SK-N-SH (cell line): ENCODE measurements around the gene SLC44A5. TPM values are rescaled to one million over a fixed set of nuclear protein-coding genes. Genes with fewer than 3 reads are reported as not detected.

Source experiments
- CTCF ChIA-PET: fragments of 300-600, 350-600 bp; formaldehyde crosslinking; extraction: SDS; loops from one replicate; lab custom pipeline; 2021; lab: Yijun Ruan, JAX
- POLR2A ChIA-PET: fragments of 350-600 bp; sonication (Branson Sonifier 250); formaldehyde crosslinking; extraction: SDS; loops from one replicate; lab custom pipeline; 2020; ENCODE audit warnings: antibody characterized with exemption, inconsistent platforms; lab: Yijun Ruan, JAX
- DNase-seq: peaks from one replicate; pipeline ENCODE4 v3.0.0; 2012
- H2AFZ ChIP-seq: fragments of 200-600 bp; sonication (generic); 2 replicates; pipeline ENCODE4 v1.8.1; 2016; ENCODE audit warnings: antibody characterized with exemption, mild to moderate bottlenecking, low read depth
- H3F3A ChIP-seq: fragments of 200-600 bp; sonication (generic); replicated peaks from 2 replicates; pipeline ENCODE3; 2016; ENCODE audit warnings: antibody characterized with exemption, mild to moderate bottlenecking; ENCODE audit not compliant: insufficient read depth
- H3K27ac ChIP-seq, 2 experiments: fragments of 200-500 bp in 1 of 2; fragments of 200-600 bp in 1 of 2; sonication (Bioruptor generic) in 1 of 2; sonication (generic), shearing (Covaris generic) in 1 of 2; 2 replicates each; pipeline versions ENCODE4 v1.5.1 to v1.6.1; 2014 to 2016; ENCODE audit warnings: low read depth in 2 of 2, inconsistent platforms in 1 of 2, low read length in 1 of 2, mild to moderate bottlenecking in 1 of 2, mixed read lengths in 1 of 2
- H3K27me3 ChIP-seq: fragments of 200-600 bp; sonication (generic), shearing (Covaris generic); 2 replicates; pipeline ENCODE4 v1.6.1; 2016; ENCODE audit warnings: mixed run types; ENCODE audit not compliant: insufficient read depth
- H3K36me3 ChIP-seq, 2 experiments: fragments of 200-500 bp in 1 of 2; fragments of 200-600 bp in 1 of 2; sonication (Bioruptor generic) in 1 of 2; sonication (generic) in 1 of 2; replicated peaks in 1 of 2; 2 replicates each; pipeline versions ENCODE3 to v1.5.1; 2014 to 2016; ENCODE audit warnings: low read length in 1 of 2, mild to moderate bottlenecking in 1 of 2; ENCODE audit not compliant: insufficient read depth in 2 of 2, control insufficient read depth in 1 of 2
- H3K4me1 ChIP-seq, 2 experiments: fragments of 200-500 bp in 1 of 2; fragments of 200-600 bp in 1 of 2; sonication (Bioruptor generic) in 1 of 2; sonication (generic), shearing (Covaris generic) in 1 of 2; 2 replicates each; pipeline versions ENCODE4 v1.5.1 to v1.6.1; 2014 to 2016; ENCODE audit warnings: low read depth in 1 of 2, low read length in 1 of 2, mixed run types in 1 of 2; ENCODE audit not compliant: insufficient read depth in 2 of 2, control insufficient read depth in 1 of 2
- H3K4me2 ChIP-seq: fragments of 200-600 bp; sonication (generic), shearing (Covaris generic); 2 replicates; pipeline ENCODE4 v1.6.1; 2017; ENCODE audit warnings: mixed run types
- H3K4me3 ChIP-seq, 2 experiments: fragments of 200-500 bp in 1 of 2; fragments of 200-600 bp in 1 of 2; sonication (Bioruptor generic) in 1 of 2; sonication (generic), shearing (Covaris generic) in 1 of 2; 2 replicates each; pipeline versions ENCODE4 v1.5.1 to v1.8.1; 2014 to 2016; ENCODE audit warnings: low read depth in 2 of 2, inconsistent platforms in 1 of 2, low read length in 1 of 2, mild to moderate bottlenecking in 1 of 2, mixed read lengths in 1 of 2, moderate library complexity in 1 of 2
- H3K79me2 ChIP-seq: fragments of 200-600 bp; sonication (generic); 2 replicates; pipeline ENCODE4 v1.8.1; 2017; ENCODE audit warnings: mild to moderate bottlenecking; ENCODE audit not compliant: insufficient read depth
- H3K9ac ChIP-seq: fragments of 200-600 bp; sonication (generic); 2 replicates; pipeline ENCODE4 v1.6.1; 2017; ENCODE audit warnings: mixed run types
- H3K9me2 ChIP-seq: fragments of 200-600 bp; sonication (generic); 2 replicates; pipeline ENCODE4 v1.6.1; 2017; ENCODE audit warnings: mixed run types
- H3K9me3 ChIP-seq: fragments of 200-600 bp; sonication (generic); 2 replicates; pipeline ENCODE4 v1.6.1; 2017; ENCODE audit warnings: mixed run types, mild to moderate bottlenecking, moderate library complexity
- H4K20me1 ChIP-seq: fragments of 200-600 bp; sonication (generic); 2 replicates; pipeline ENCODE4 v1.6.1; 2017; ENCODE audit warnings: mild to moderate bottlenecking, mixed run types; ENCODE audit not compliant: insufficient read depth
- CHD2 ChIP-seq: fragments of 150-350 bp; IDR thresholded peaks from 2 replicates; pipeline ENCODE4 v1.6.1; 2018; ENCODE audit warnings: low read length; ENCODE audit not compliant: partially characterized antibody
- CTCF ChIP-seq: fragments of 200-600 bp; sonication (generic); IDR thresholded peaks from 2 replicates; pipeline ENCODE4 v1.6.1; 2017; ENCODE audit warnings: antibody characterized with exemption, mild to moderate bottlenecking, moderate library complexity
- ELF1 ChIP-seq: IDR thresholded peaks from 2 replicates; pipeline ENCODE4 v1.4.0; 2012
- EZH2phosphoT487 ChIP-seq: fragments of 200-600 bp; sonication (generic); IDR thresholded peaks from 2 replicates; pipeline ENCODE4 v1.6.1; 2017; ENCODE audit warnings: low read depth, mixed run types, mild to moderate bottlenecking, antibody characterized with exemption, moderate library complexity, borderline replicate concordance
- FOXM1 ChIP-seq: IDR thresholded peaks from 2 replicates; pipeline ENCODE4 v1.4.0; 2012; ENCODE audit warnings: low read depth, mild to moderate bottlenecking
- GABPA ChIP-seq: IDR thresholded peaks from 2 replicates; pipeline ENCODE4 v1.4.0; 2012; ENCODE audit warnings: low read depth, mild to moderate bottlenecking
- IRF3 ChIP-seq: fragments of 150-350 bp; IDR thresholded peaks from 2 replicates; pipeline ENCODE4 v1.6.1; 2016; ENCODE audit warnings: mild to moderate bottlenecking, low read depth, low read length
- JUND ChIP-seq: IDR thresholded peaks from 2 replicates; pipeline ENCODE4 v1.4.0; 2012
- MAX ChIP-seq: IDR thresholded peaks from 2 replicates; pipeline ENCODE4 v1.4.0; 2012; ENCODE audit warnings: low read depth
- MEF2A ChIP-seq: IDR thresholded peaks from 2 replicates; pipeline ENCODE4 v1.4.0; 2012; ENCODE audit warnings: low read depth, borderline replicate concordance
- NFIC ChIP-seq: IDR thresholded peaks from 2 replicates; pipeline ENCODE4 v1.4.0; 2012; ENCODE audit warnings: borderline replicate concordance
- PBX3 ChIP-seq: IDR thresholded peaks from 2 replicates; pipeline ENCODE4; 2012
- POLR2AphosphoS5 ChIP-seq: IDR thresholded peaks from 2 replicates; pipeline ENCODE4 v1.6.1; 2012; ENCODE audit warnings: low read depth, low read length
- RCOR1 ChIP-seq: fragments of 150-350 bp; IDR thresholded peaks from 2 replicates; pipeline ENCODE4 v1.6.1; 2017; ENCODE audit warnings: antibody characterized with exemption, low read length
- RFX5 ChIP-seq: IDR thresholded peaks from 2 replicates; pipeline ENCODE4 v1.6.1; 2012; ENCODE audit warnings: mild to moderate bottlenecking, improper control_type of control experiment, low read length
- RXRA ChIP-seq: IDR thresholded peaks from 2 replicates; pipeline ENCODE4 v1.4.0; 2012; ENCODE audit warnings: low read depth, mild to moderate bottlenecking, borderline replicate concordance
- TCF12 ChIP-seq: IDR thresholded peaks from 2 replicates; pipeline ENCODE4 v1.4.0; 2012
- TEAD4 ChIP-seq: IDR thresholded peaks from 2 replicates; pipeline ENCODE4 v1.4.0; 2012; ENCODE audit warnings: mild to moderate bottlenecking, borderline replicate concordance; ENCODE audit not compliant: insufficient read depth
- USF1 ChIP-seq: IDR thresholded peaks from 2 replicates; pipeline ENCODE4 v1.4.0; 2012; ENCODE audit warnings: low read depth, borderline replicate concordance
- USF2 ChIP-seq: fragments of 150-350 bp; IDR thresholded peaks from 2 replicates; pipeline ENCODE4 v1.6.1; 2017; ENCODE audit warnings: antibody characterized with exemption, low read length, low read depth, borderline replicate concordance
- YY1 ChIP-seq: IDR thresholded peaks from 2 replicates; pipeline ENCODE4 v1.4.0; 2012; ENCODE audit warnings: low read depth, mild to moderate bottlenecking
- WGBS: methylation state at CpG from one replicate; pipeline ENCODE4 v1.1.6; 2017; ENCODE audit warnings: low lambda C conversion rate; 5-methylcytosine and 5-hydroxymethylcytosine counted together
- polyA plus RNA-seq, 3 experiments: library from polyadenylated mRNA; depleted of rRNA; stranded (reverse); fragments of >200 nt; gene quantifications; 2 replicates each; pipeline ENCODE4 v1.2.3, GENCODE V29; 2012

The SLC44A5 gene
- polyA plus RNA-seq, 1 of the 3 experiments (the other 2 are of a cell fraction), result 4.9 TPM

- no peaks in the 10 kb centered on the region for H4K20me1 ChIP-seq
- CTCF ChIA-PET, result interaction anchor here (0.5 to 6.1 kb wide), 5 partner anchors 12 to 556 kb away, joined by 3 to 40 read pairs (median 7); no protein-coding TSS in a partner anchor
Observed at GRCh38 chr1:75245239-75245638, 365.7 kb downstream of the SLC44A5 start.

GRCh38 chr1:75243124-75243523, 367.8 kb downstream of the SLC44A5 start:
- Histone ChIP-seq H3K27ac (no peak overlapping the region), H4K20me1 (no peaks in the 10 kb centered on the region)

More at GRCh38 chr1:75245239-75245638, 365.7 kb downstream of the SLC44A5 start:
- Histone ChIP-seq H3K79me2 (no peaks in the 10 kb centered on the region), H3K27ac (no peak overlapping the region), H3K27me3 (no peaks in the 10 kb centered on the region), H3K9me2 (no peaks in the 10 kb centered on the region), H3K9me3 (no peaks in the 10 kb centered on the region), H2AFZ (no peak overlapping the region), H3K36me3 (no peaks in the 10 kb centered on the region), H3K9ac (no peak overlapping the region), H3K4me1 (no peaks in the 10 kb centered on the region), H3K4me3 (no peak overlapping the region), H3K4me2 (no peak overlapping the region), H3F3A (no peaks in the 10 kb centered on the region)
- no peak for DNase-seq
- POLR2A ChIA-PET, result no interaction called here
- TF ChIP-seq TCF12, result no peak
- no peak for TF ChIP-seq POLR2AphosphoS5
- TF ChIP-seq RXRA, result no peak
- TF ChIP-seq PBX3, result no peak
- no peak for TF ChIP-seq JUND
- no peak for TF ChIP-seq NFIC
- no peak for TF ChIP-seq YY1

More at GRCh38 chr1:75243124-75243523, 367.8 kb downstream of the SLC44A5 start:
- 64% methylated on average over 1 of the region's 1 CpG for WGBS
- Histone ChIP-seq H2AFZ (no peak overlapping the region), H3K36me3 (no peaks in the 10 kb centered on the region), H3K79me2 (no peaks in the 10 kb centered on the region), H3K27me3 (no peaks in the 10 kb centered on the region), H3K9ac (no peak overlapping the region)
- TF ChIP-seq MAX, result no peak
- no peak for TF ChIP-seq USF1
- no peak for TF ChIP-seq RCOR1
- TF ChIP-seq GABPA, result no peak
- TF ChIP-seq NFIC, result no peak
- no peak for TF ChIP-seq YY1
- no peak for TF ChIP-seq CHD2
- no peak for TF ChIP-seq EZH2phosphoT487
- no peak for TF ChIP-seq JUND
- TF ChIP-seq FOXM1, result no peak
- TF ChIP-seq IRF3, result no peak
- TF ChIP-seq RFX5, result no peak
- TF ChIP-seq CTCF, result no peak
- TF ChIP-seq TEAD4, result no peak
- TF ChIP-seq USF2, result no peak
- TF ChIP-seq MEF2A, result no peak
- no peak for TF ChIP-seq ELF1
- TF ChIP-seq POLR2AphosphoS5, result no peak
- TF ChIP-seq TCF12, result no peak
- TF ChIP-seq, all 33 proteins: peak for 0
- Histone ChIP-seq H3K9me3 (no peaks in the 10 kb centered on the region), H3K4me1 (no peaks in the 10 kb centered on the region), H3K4me3 (no peak overlapping the region), H3K9me2 (no peaks in the 10 kb centered on the region), H3K4me2 (no peak overlapping the region), H3F3A (no peaks in the 10 kb centered on the region)
- POLR2A ChIA-PET, result no interaction called here
- CTCF ChIA-PET, result interaction anchor here (5.1 to 6.1 kb wide), 2 partner anchors 10 to 23 kb away, joined by 22 to 40 read pairs; no protein-coding TSS in a partner anchor
- no peak for DNase-seq
